GM12878 (cell line): ENCODE measurements around the gene HIGD1C. TPM values are rescaled to one million over a fixed set of nuclear protein-coding genes. Genes with fewer than 3 reads are reported as not detected.

Experiments used
- ATAC-seq: fragments of 200-7000 bp; cut with Tn5 transposase; 3 replicates; pipeline ENCODE4 v1.9.1; 2020; ENCODE audit warnings: mild to moderate bottlenecking, moderate library complexity
- BruUV-seq: library from RNA; stranded (reverse); fragments of 400-500 nt; replicated peaks from 2 replicates; lab custom pipeline; 2021; lab: Mats Ljungman, UMichigan
- CTCF ChIA-PET: fragments of 300-600 bp; sonication (Branson Sonifier 250); formaldehyde crosslinking; extraction: SDS; loops from one replicate; lab custom pipeline; 2021; ENCODE audit warnings: inconsistent platforms; lab: Yijun Ruan, JAX
- POLR2A ChIA-PET: fragments of 350-600 bp; formaldehyde crosslinking; extraction: SDS; loops from one replicate; lab custom pipeline; 2021; ENCODE audit warnings: inconsistent platforms; lab: Charles Lee
- RAD21 ChIA-PET: fragments of 300-600 bp; sonication (Branson Sonifier 250); formaldehyde crosslinking; loops from one replicate; lab custom pipeline; 2023; ENCODE audit warnings: antibody characterized with exemption; ENCODE audit not compliant: unreplicated experiment; lab: Charles Lee
- SMC1A ChIA-PET: fragments of 300-600 bp; sonication (Branson Sonifier 250); formaldehyde crosslinking; loops from one replicate; lab custom pipeline; 2023; ENCODE audit not compliant: unreplicated experiment, uncharacterized antibody; lab: Charles Lee
- DNase-seq: peaks from one replicate; pipeline ENCODE4 v3.0.0-alpha.2; 2011; ENCODE audit warnings: low read depth, low spot score
- FAIRE-seq: peaks from 3 replicates; lab custom pipeline; 2011; peaks lifted over from hg19 to GRCh38; lab: Jason Lieb, UNC
- H2AFZ ChIP-seq: 2 replicates; pipeline ENCODE4 v1.6.0; 2011; ENCODE audit warnings: low read depth, low read length, control low read depth; ENCODE audit not compliant: control insufficient read depth
- H3K27ac ChIP-seq: 2 replicates; pipeline ENCODE4 v1.5.1; 2011; ENCODE audit warnings: control low read depth; ENCODE audit not compliant: control insufficient read depth, insufficient read depth
- H3K27me3 ChIP-seq, 2 experiments: replicated peaks in 1 of 2; 2 replicates each; pipeline versions ENCODE4 v1.6.0 to v1.6.1; 2011; ENCODE audit warnings: low read length in 1 of 2; ENCODE audit not compliant: control insufficient read depth in 2 of 2, insufficient read depth in 2 of 2
- H3K36me3 ChIP-seq, 2 experiments: 2 replicates each; pipeline ENCODE4 v1.5.1; 2011; ENCODE audit warnings: low read length in 1 of 2; ENCODE audit not compliant: control insufficient read depth in 2 of 2, insufficient read depth in 2 of 2
- H3K4me1 ChIP-seq: 2 replicates; pipeline ENCODE4 v1.6.1; 2011; ENCODE audit warnings: mild to moderate bottlenecking, low read length, moderate library complexity, mixed read lengths; ENCODE audit not compliant: control insufficient read depth, insufficient read depth
- H3K4me2 ChIP-seq: 2 replicates; pipeline ENCODE4 v1.6.0; 2011; ENCODE audit warnings: control low read depth; ENCODE audit not compliant: control insufficient read depth, insufficient read depth
- H3K4me3 ChIP-seq: fragments of 200-600 bp; sonication (generic); 2 replicates; pipeline ENCODE4 v1.5.1; 2016
- H3K79me2 ChIP-seq: 2 replicates; pipeline ENCODE4 v1.6.0; 2011; ENCODE audit warnings: low read length; ENCODE audit not compliant: control insufficient read depth, insufficient read depth
- H3K9ac ChIP-seq: 2 replicates; pipeline ENCODE4 v1.8.0; 2011; ENCODE audit warnings: low read length, control low read depth, mixed read lengths; ENCODE audit not compliant: control insufficient read depth, insufficient read depth
- H3K9me3 ChIP-seq: replicated peaks from 3 replicates; pipeline ENCODE4 v1.5.1; 2011; ENCODE audit warnings: mild to moderate bottlenecking, low read length; ENCODE audit not compliant: control insufficient read depth, insufficient read depth
- H4K20me1 ChIP-seq: 2 replicates; pipeline ENCODE4 v1.6.0; 2011; ENCODE audit not compliant: control insufficient read depth, insufficient read depth
- CHD2 ChIP-seq: IDR thresholded peaks from 2 replicates; pipeline ENCODE4 v1.6.1; 2011; ENCODE audit warnings: low read depth, low read length, improper control_type of control experiment, borderline replicate concordance
- EP300 ChIP-seq, 2 experiments: fragments of 150-350 bp in 1 of 2; IDR thresholded peaks; 2 replicates each; pipeline ENCODE4 v1.6.1; 2011 to 2012; ENCODE audit warnings: low read depth in 2 of 2, low read length in 2 of 2, borderline replicate concordance in 1 of 2, improper control_type of control experiment in 1 of 2, inconsistent platforms in 1 of 2; ENCODE audit not compliant: control insufficient read depth in 1 of 2
- EZH2 ChIP-seq: IDR thresholded peaks from 2 replicates; pipeline ENCODE4 v1.6.1; 2012; ENCODE audit warnings: low read depth, mild to moderate bottlenecking, control low read depth, inconsistent platforms, low read length, borderline replicate concordance; ENCODE audit not compliant: control insufficient read depth
- MEF2A ChIP-seq: IDR thresholded peaks from 2 replicates; pipeline ENCODE4 v1.6.1; 2011; ENCODE audit warnings: low read depth, mild to moderate bottlenecking, low read length, moderate library complexity; ENCODE audit not compliant: insufficient read depth
- MEF2B ChIP-seq: fragments of 450-650 bp; IDR thresholded peaks from 2 replicates; pipeline ENCODE4 v1.6.1; 2018; ENCODE audit warnings: mild to moderate bottlenecking, moderate library complexity; ENCODE audit not compliant: partially characterized antibody, poor library complexity, severe bottlenecking
- MYB ChIP-seq: fragments of 150-350 bp; IDR thresholded peaks from 2 replicates; pipeline ENCODE4 v1.6.1; 2014; ENCODE audit warnings: mild to moderate bottlenecking, low read depth, low read length, borderline replicate concordance
- NFYA ChIP-seq: IDR thresholded peaks from 2 replicates; pipeline ENCODE4 v1.6.1; 2011; ENCODE audit warnings: low read depth, mild to moderate bottlenecking, low read length, improper control_type of control experiment, borderline replicate concordance
- NFYB ChIP-seq: IDR thresholded peaks from 2 replicates; pipeline ENCODE4 v1.6.1; 2011; ENCODE audit warnings: low read depth, mild to moderate bottlenecking, low read length, improper control_type of control experiment, moderate library complexity; ENCODE audit not compliant: insufficient read depth
- RB1 ChIP-seq: fragments of 450-650 bp; formaldehyde crosslinking; IDR thresholded peaks from 2 replicates; pipeline ENCODE4 v1.6.1; 2017; ENCODE audit warnings: mild to moderate bottlenecking, borderline replicate concordance
- SIN3A ChIP-seq: IDR thresholded peaks from 2 replicates; pipeline ENCODE4 v1.6.1; 2012; ENCODE audit warnings: low read depth, low read length, improper control_type of control experiment
- TAF1 ChIP-seq: IDR thresholded peaks from 2 replicates; pipeline ENCODE4 v1.6.1; 2011; ENCODE audit warnings: mild to moderate bottlenecking, low read depth, low read length, borderline replicate concordance
- WGBS: methylation state at CpG from one replicate; pipeline ENCODE4 v1.1.6; 2016; ENCODE audit warnings: low lambda C conversion rate; ENCODE audit not compliant: insufficient replicate concordance, insufficient coverage; ENCODE audit errors: missing lambda C conversion rate; 5-methylcytosine and 5-hydroxymethylcytosine counted together
- in situ Hi-C: fragments of 300-500 bp; cut with MboI; formaldehyde crosslinking; loops from 9 replicates; pipeline ENCODE4 v1.14.3; 2018; ENCODE audit warnings: mixed read lengths
- intact Hi-C: fragments of 100-400 bp; cut with micrococcal nuclease; formaldehyde crosslinking; loops from one replicate; pipeline ENCODE4 v1.14.2; 2022; ENCODE audit not compliant: unreplicated experiment
- polyA plus RNA-seq, 11 experiments: library from polyadenylated mRNA; depleted of rRNA in 4 of 11; unstranded in 6 of 11; stranded (reverse) in 5 of 11; fragments of >200 nt; fragmentation: Nextera tagmentation in 4 of 11; fragmentation: Illumina TruSeq in 1 of 11; extraction: Ambion mirVana in 4 of 11; extraction: Trizol in 1 of 11; gene quantifications; 1 replicate in 1 of 11; 2 replicates in 10 of 11; pipeline versions ENCODE4 v1.2.1 to v1.2.3, GENCODE V29; 2011 to 2016; ENCODE audit warnings: inconsistent platforms in 2 of 11, missing spikeins in 2 of 11, low read depth in 1 of 11
- total RNA-seq, 4 experiments: library from RNA; depleted of rRNA in 3 of 4; stranded (reverse); fragments of >200 nt in 3 of 4; fragmentation: Illumina TruSeq in 1 of 4; extraction: Trizol in 1 of 4; gene quantifications; 2 replicates each; pipeline versions ENCODE4 v1.2.1 to v1.2.3, GENCODE V29; 2013 to 2021
- TF ChIP-seq, protein P1 (sequence below): fragments of 450-650 bp; IDR thresholded peaks from 2 replicates; pipeline ENCODE4 v1.6.1; 2016; ENCODE audit warnings: mild to moderate bottlenecking

Gene HIGD1C
- total and polyA plus RNA-seq, 10 of the 15 experiments (the other 5 are each of a cell fraction or from before 2014, with no cell fraction given), result not detected

DNA sequence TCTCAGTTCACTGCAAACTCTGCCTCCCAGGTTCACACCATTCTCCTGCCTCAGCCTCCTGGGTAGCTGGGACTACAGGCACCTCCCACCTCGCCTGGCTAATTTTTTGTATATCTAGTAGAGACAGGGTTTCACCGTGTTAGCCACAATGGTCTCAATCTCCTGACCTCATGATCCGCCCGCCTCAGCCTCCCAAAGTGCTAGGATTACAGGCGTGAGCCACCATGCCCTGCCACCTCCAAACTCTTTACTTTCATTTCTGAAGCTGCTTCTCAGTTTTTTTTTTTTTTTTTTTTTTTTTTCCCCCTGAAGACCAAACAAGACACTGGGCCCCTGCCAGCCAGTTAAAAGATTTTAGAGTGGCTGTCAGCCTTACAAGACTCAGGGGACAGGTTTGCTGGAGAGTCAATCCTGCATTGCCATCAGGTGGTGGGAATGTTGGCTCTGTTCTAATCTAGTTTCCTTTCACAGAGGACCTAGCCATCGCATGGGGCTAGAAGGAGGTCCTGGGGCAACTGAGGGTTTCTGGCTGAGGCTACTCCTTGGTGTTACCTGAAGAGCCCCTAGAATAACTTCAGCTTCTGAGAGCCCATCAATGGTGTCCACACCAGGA is 37.4 kb upstream of the HIGD1C start:
- H2AFZ ChIP-seq, result no peak overlapping the region
- no peaks in the 10 kb centered on the region for H3K27me3 ChIP-seq
- no peaks in the 10 kb centered on the region for H3K79me2 ChIP-seq
- H3K27ac ChIP-seq, result no peak overlapping the region
- in situ Hi-C loops, result no loop called here
- intact Hi-C loops, result no loop called here
- 64% methylated on average over 6 of the region's 6 CpGs for WGBS
- ChIA-PET SMC1A (interaction anchor here (0.5 to 1.2 kb wide), 4 partner anchors 9 to 261 kb away, joined by 3 read pairs; no protein-coding TSS in a partner anchor), POLR2A (interaction anchor here (0.5 kb wide), 1 partner anchor 104 kb away, joined by 3 read pairs; no protein-coding TSS in a partner anchor), CTCF (interaction anchor here (0.8 kb wide), 1 partner anchor 151 kb away, joined by 3 read pairs; the partner anchor contains the start of gene ATF1), RAD21 (no interaction called here)
- peaks cover 21% of the 10 kb centered on the region for H3K9me3 ChIP-seq
- TF ChIP-seq NFYB (no peak), EZH2 (no peak), MEF2B (no peak), EP300 (IDR thresholded peaks at IDR 0.05; ENCODE audit: borderline replicate concordance in 1 of 2, control insufficient read depth in 1 of 2, low read depth in 2 of 2, low read length in 2 of 2) (no peak), NFYA (no peak), CHD2 (no peak), MYB (no peak), RB1 (no peak), TAF1 (no peak), MEF2A (no peak), SIN3A (no peak)
- TF ChIP-seq, protein P1, sequence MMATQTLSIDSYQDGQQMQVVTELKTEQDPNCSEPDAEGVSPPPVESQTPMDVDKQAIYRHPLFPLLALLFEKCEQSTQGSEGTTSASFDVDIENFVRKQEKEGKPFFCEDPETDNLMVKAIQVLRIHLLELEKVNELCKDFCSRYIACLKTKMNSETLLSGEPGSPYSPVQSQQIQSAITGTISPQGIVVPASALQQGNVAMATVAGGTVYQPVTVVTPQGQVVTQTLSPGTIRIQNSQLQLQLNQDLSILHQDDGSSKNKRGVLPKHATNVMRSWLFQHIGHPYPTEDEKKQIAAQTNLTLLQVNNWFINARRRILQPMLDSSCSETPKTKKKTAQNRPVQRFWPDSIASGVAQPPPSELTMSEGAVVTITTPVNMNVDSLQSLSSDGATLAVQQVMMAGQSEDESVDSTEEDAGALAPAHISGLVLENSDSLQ, result no peak
- no peak for FAIRE-seq
- ATAC-seq, result no peak
- BruUV-seq, result no TSS peak
- DNase-seq, result no peak
- H3K36me3 ChIP-seq, result no peaks in the 10 kb centered on the region
- H3K4me1 ChIP-seq, result peaks cover 6% of the 10 kb centered on the region
- no peak overlapping the region for H3K4me3 ChIP-seq
- no peak overlapping the region for H3K9ac ChIP-seq
- H4K20me1 ChIP-seq, result no peaks in the 10 kb centered on the region
- no peak overlapping the region for H3K4me2 ChIP-seq
